ENCODE data around the gene ERFL.

ERFL gene

DNA sequence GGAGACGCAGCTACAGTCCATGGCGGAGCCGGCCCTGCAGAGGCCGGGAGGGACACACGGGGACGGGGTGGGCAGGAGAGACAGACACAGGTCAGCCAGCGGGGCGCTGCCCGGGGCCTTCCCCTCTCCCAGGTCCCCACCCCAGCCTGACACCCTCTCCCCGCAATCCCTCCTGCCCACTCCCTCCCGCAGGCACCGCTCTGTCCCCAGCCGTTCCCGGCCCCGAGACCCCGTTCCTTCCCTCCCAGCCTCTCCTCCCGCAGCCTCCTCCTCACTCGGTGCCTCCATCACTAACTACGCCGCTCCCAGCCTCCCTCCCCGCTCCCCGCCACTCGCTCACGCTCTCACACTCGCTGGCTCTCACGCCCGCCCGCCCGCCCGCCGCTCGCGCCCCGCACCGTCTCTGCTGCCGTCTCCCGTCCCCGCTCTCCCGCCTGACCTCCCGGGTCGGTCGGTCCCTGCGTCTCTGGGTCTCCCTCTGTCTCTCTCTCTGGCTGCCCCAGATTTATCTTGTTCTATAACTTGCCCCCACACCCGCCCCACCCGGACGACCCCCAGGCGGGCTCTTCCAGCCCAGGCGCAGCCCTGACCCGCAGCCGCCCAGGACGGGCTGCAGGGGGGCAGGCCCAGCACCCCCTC, 15.2 kb downstream of the ERFL start:
- DNase-seq (ENCODE audit: low spot score): no peak

DNA sequence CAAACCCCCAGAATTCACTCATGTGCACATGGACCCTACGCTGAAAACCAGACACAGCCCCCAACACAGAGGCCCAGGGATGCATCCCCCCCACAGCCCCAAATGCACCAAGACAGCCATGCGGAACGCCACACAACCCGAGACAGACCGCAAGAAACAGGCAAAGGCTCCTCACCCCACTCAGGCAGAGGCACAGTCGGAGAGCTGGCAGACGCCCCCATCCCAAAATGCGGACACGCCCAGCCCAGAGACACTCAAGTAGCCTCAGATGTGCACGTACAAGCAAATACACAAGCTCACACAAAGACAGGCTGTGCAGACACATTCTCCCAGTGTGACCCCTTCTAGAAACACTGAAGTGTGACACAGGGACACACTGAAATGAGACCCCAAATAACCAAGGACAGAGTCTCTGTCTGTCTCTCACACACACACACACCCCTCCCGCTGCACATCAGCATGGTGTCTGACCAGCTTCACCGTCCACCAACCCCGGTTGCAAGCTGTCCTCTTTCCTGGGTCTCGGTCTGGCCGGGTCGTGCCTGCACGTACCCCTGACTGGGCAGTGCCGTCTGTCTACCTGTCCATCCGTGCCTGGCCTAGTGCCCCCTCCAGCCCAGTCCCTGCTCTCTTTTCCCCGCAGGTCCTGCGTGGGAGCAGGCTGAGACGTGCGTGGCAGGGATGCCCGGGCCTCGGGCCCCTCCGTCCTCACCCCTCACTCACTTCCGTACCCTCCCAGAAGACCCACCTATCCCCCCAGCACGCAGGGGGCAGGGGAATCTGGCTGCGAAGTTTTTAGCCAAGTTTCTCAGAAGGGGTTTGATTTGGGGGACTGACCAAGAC, 16.1 kb downstream of the ERFL start:
- DNase-seq (ENCODE audit: low spot score): no peak

DNA sequence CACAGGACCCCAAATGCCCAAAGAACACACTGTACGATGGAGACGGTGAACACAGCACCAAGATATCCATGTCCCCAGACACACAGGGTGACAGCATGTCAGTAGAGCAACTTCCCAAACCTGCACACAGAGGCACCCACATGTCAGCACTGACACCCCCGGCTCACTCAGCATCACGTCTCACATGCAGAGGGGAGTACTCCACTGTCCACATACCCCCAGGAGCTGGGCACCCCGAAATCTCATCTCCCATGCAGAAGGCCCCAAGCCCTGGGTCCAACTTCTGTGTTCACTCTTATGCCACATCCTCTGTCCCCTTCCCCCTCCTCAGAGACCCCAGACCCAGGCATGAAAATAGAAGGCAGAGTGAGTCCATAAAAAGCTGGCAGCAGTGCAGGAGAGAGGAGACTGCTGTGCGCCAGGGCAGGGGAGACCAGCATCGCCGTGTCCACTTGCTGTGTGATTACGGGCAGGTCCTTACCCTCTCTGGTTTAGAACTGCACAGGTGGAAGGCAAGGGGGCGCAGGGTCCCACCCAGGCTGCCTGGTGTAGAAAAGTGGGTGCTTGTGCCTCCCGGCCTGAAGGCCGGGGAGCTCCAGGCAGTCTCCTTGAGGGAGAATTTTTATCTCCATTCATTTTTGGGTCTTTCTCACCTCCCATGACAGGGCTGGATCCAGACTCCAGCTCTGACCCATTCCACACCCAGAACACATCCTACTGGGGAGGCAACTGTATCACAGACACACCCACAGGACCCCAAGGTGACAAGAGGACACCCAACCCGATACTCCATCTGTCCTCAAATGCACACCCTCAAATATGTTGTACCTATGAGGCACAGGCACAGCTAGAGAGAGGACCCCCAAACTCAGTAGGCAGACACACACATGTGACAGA, 17.0 kb downstream of the ERFL start:
- DNase-seq (ENCODE audit: low spot score): no peak

DNA sequence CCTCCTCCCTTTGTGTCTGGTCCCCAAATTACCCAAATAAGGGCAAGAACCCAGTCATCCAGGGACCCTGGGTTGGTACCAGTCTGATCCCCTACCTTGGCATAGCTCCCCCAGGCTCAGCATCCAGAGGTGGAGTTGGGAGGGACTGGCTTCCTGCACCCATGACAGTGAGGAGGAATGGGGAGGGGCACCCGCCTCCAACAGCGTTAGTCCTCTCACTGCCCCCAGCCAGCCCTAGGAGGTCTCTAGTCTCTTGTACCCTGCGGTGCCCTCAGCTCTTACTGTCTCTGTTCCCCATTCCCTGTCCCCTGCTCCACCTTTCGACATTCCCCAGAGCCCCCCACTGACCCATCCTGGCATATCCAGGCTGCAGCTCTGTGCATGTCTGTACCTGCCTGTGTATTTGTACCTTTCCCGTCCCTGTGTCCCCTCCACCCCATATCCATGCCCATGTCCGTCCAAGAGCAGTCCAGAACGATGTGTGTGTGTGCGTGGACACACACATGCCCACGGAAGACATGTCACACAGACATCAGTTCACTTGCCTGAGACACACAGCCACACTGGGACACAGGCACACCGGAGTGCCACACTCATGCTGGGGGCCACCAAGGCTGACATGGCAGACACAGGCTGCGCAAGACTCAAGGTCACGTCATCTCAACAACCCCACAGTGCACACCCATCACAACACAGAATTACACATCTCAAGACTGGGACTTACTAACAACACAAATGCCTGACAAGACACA, 17.8 kb downstream of the ERFL start:
- no peak for DNase-seq (ENCODE audit: low spot score)

- DNase-seq (ENCODE audit: low spot score): no peak
These were observed 18.5 kb downstream of the ERFL start for GRCh38 chr19:41909706-41910105.

DNA sequence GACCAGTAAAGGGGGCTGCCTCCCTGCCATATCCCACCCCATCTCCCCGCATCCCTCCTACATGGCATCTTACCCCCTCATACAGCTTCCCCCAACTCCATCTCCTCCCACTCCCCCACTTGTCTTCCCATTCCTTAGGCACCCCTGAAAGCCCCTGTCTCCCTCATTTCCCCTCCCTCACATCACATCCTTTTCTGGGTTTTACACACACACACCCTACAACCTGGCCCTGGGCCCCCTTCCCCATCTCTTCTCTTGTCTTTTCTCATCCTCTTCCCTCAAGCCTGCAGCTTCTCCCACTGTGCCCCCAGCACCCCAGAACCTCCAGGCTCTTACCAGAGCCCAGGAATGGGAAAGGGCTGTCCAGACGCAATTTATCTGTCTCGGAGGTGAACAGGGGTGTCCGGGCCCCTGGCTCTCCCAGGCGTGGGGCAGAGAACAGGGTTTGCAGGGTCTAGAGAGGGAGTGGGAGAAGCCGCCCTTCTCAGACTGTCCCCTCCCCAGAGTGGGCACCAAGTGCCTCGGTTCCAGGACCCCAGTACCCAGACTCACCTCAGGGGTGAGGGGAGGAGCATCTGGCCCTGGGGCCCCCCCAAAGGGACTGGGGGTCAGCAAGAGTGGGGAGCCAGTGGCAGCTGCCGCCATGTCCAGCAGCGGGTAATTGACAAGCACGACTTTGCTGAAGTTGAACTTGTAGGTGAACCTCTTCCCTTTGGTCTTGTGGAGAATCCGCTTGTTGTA, 19.4 kb downstream of the ERFL start:
- no peak for DNase-seq (ENCODE audit: low spot score)

DNA sequence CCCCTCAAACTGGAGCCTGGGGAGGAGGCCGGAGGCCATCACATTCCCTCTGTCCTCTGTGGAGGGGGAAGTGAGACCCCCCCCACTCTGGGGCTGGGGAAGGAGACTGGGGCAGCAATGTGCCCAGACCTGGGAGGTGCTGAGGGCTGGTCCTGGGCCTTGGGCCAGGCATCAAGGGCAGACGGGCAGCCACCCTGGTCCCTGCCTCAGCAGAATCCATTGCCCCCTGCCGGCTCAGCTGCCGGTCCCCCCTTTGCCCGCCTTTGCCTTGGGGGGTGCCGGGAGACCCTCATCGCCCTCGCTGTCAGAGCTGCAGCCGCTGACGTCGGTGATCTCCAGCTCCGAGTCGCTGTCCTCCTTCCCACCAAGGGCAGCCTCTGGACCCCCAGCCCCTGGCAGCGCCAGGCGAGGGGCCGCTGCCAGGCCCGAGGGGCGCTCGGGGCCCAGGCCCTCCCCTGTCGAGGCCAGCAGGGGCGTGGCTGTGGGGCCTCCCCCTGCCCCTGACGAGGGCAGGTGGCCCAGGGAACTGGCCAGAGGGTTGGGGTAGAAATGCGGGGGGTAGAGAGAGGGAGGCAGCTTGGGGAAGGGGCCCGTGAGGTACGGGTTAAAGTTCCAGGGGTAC, 20.1 kb downstream of the ERFL start:
- DNase-seq (ENCODE audit: low spot score): no peak

DNA sequence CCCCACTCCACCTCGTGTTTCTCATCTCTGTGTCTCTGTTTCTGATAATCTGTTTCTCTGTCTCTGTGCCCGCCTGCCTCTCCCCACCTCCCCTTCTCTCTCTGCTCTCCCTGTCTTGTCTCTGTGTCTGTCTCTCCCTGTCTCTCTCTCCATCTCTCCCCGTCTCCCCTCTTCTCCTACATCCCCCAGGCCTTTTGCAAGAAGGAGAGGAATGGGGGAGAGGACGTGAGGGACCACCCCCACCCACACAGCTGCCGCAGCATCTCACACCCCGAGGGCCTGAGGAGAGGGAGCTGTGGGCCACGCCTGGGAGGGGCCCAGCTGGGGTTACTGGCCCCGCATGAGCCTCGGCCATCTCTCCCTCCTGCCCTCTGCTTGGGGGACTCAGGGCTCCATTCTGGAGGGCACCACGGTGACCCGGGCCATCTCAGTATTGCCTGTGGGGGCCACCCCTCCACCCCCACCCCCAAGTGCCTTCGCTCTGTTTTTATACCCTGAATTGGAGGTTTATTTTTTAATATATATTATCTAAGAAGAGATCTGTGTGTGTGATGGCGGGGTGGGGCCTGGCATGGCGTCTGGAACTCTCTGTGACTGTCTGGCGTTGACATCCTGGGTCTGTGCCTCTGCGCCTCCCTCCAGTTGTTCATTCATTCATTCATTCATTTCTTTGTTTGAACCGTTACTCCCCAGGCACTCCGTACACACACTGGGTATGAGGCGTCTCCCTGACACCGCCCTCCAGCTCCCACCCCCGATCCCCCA, 21.2 kb downstream of the ERFL start:
- DNase-seq (ENCODE audit: low spot score): no peak

DNA sequence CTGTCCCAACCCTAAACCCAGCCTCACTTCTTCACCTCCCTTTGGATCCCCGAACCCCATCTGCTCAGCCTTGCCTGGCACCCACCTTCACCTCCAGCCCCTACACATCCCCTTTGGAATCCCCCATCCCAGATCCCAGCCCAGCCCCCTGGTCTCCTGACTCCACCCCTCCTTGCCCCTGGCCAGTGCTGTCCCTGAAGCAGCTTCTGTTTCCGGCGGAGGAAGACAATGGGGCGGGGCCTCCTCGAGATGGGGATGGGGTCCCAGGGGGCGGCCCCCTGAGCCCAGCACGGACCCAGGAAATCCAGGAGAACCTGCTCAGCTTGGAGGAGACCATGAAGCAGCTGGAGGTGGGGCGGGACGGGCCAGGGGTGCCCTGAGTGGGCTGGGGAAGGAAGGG, 22.0 kb downstream of the ERFL start:
- DNase-seq (ENCODE audit: low spot score): no peak

DNA sequence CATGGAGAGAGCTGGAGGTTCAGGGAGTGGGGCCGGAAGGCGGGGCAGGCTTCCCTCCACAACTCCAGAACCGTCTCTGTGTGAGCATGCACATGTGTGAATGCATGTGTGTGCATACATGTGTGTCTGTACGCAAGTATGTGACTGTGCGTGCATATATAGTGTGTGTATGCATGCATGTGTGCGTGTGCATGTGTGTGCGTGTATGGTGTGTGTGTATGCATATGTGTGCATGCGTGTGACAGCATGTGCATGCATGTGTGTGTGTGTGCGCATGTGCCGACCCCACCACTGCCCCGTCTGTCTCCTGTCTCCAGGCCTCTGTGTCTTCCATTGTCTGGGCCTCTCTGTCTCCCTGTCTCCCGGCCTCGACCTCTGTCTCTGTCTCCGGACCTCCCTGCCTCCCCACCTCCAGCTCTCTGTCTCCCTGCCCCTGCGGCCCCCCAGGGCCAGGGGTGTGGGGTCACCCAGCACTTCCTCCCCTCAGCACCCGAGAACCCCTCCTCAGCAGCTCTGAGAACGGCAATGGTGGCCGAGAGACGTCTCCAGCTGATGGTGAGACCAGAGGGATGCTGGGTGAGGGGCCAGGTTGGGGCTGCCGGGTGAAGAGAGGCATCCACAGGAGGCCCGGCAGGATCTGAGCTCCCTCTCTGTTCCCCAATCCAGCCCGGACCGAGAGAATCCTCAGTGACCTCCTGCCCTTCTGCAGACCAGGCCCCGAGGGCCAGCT, 22.8 kb downstream of the ERFL start:
- DNase-seq (ENCODE audit: low spot score): no peak

- DNase-seq (ENCODE audit: low spot score): no peak
These were observed 24.0 kb downstream of the ERFL start for GRCh38 chr19:41904118-41904870.

DNA sequence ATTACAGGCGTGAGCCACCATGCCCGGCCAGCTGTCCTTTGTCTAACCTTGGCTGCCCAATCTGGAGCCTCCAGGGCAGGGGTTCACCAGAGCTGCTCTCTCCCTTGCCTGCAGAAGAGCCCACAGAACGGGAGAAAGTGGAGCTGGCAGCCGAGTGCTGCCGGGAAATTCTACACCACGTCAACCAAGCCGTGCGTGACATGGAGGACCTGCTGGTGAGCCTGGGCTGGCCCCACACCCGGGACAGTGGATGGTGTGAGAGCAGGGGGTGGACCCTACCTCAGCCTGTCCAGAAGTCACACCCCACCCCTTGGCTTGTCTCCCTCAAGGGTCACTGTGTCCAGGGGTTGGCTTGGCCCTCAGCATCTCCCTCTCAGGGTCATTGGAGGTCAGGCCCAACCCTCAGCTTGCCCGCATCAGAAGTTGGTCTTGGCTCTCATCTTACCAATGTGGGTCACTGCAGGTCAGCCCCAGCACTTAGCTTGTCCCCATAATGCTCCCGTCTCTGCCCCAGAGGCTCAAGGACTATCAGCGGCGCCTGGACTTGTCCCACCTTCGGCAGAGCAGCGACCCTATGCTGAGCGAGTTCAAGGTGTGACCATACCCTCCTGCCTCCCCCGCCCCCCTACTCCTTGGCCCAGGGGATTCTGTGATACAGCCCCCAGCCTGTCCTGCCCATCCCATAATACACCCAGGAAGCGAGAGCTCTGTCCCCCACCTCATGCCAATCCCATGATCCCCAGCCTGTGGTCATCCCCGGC, 24.9 kb downstream of the ERFL start:
- no peak for DNase-seq (ENCODE audit: low spot score)

DNA sequence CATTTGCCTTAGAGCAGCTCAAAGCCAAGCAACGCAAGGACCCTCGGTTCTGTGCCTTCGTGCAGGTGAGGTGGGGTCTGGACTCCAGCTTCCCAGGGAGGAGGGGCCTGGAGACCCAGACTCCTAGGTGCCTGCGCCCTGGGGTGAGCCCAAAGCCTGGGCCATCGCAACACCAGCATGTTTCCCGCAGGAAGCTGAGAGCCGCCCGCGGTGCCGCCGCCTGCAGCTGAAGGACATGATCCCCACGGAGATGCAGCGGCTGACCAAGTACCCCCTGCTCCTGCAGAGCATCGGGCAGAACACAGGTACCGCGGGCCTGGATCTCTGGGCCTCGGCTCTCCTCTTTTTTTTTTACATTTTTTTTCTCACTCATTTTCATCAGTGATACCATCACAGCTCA, 25.7 kb downstream of the ERFL start:
- DNase-seq (ENCODE audit: low spot score): no peak

- no peak for DNase-seq (ENCODE audit: low spot score)
These were observed 26.4 kb downstream of the ERFL start for GRCh38 chr19:41901707-41902360.

DNA sequence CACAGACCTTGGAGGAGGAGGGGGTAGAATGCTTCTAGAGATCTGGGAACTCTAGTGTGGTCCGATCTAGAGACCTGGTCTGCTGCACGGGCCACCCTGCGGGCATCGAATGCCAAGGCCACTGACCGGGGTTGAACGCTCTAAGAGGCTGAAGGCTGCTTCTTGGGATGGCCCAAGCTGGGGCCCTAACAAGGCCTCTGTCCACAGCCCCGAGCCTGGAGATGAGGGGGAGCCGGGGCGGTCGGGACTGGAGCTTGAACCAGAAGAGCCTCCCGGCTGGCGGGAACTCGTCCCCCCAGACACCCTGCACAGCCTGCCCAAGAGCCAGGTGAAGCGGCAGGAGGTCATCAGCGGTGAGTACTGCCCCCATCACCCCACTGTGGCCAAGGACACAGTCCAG, 30.0 kb downstream of the ERFL start:
- no peak for DNase-seq (ENCODE audit: low spot score)

- no peak for DNase-seq (ENCODE audit: low spot score)
These were observed 30.4 kb downstream of the ERFL start for GRCh38 chr19:41897820-41898219.

DNA sequence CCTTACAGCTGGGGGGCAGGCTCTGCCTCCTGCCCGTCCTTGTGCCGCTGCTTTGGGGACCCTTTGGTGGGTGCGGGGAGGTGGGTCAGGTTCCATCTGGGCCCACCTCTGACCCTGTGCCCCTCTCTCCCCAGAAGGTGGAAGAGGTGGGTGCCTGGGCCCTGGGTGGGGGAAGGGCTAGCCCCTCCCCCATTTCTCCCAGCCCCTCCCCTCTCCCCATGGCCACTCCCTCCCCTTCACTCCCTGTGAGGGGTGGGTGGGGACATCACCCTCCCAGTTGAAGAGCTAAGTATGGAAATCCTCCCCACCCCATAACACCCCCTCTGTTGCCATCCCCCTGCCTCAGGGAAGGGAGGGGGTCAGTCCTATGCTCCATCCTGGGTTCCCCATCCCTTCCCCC, 31.1 kb downstream of the ERFL start:
- no peak for DNase-seq (ENCODE audit: low spot score)
